ENCODE measurements around the gene GIPC1. TPM values are rescaled to one million over a fixed set of nuclear protein-coding genes. Genes with fewer than 3 reads are reported as not detected.

GIPC1 gene
- total RNA-seq, 1 donor from 2014 or later, result 41.8 TPM

GRCh38 chr19:14479309-14479974 is 16.5 kb downstream of the GIPC1 start:
- Histone ChIP-seq H3K27ac (ENCODE audit: low read depth, low read length) (no peak overlapping the region), H3K9ac (ENCODE audit: low read depth in 1 of 3, low read length in 3 of 3) (no peak overlapping the region), H3K9me3 (ENCODE audit: control insufficient read depth in 3 of 3, low read length in 3 of 3) (no peaks in the 10 kb centered on the region), H3K27me3 (ENCODE audit: control insufficient read depth in 3 of 3, insufficient read depth in 3 of 3, low read length in 3 of 3) (peaks cover 8 to 38% (median 20%) of the 10 kb centered on the region in 3 donors), H3K4me1 (ENCODE audit: control insufficient read depth in 3 of 3, insufficient read depth in 3 of 3, low read length in 3 of 3) (peaks cover 0 to 6% (median 4%) of the 10 kb centered on the region in 3 donors), H3K4me3 (ENCODE audit: low read length in 3 of 3) (no peak overlapping the region), H3K36me3 (ENCODE audit: control insufficient read depth in 3 of 3, insufficient read depth in 3 of 3, low read length in 3 of 3) (peaks cover 25 to 31% (median 30%) of the 10 kb centered on the region in 3 donors)

- Histone ChIP-seq H3K36me3 (ENCODE audit: control insufficient read depth in 3 of 3, insufficient read depth in 3 of 3, low read length in 3 of 3) (peaks cover 25 to 31% (median 30%) of the 10 kb centered on the region in 3 donors), H3K27ac (ENCODE audit: low read depth, low read length) (no peak overlapping the region), H3K4me1 (ENCODE audit: control insufficient read depth in 3 of 3, insufficient read depth in 3 of 3, low read length in 3 of 3) (peaks cover 0 to 17% (median 9%) of the 10 kb centered on the region in 3 donors), H3K27me3 (ENCODE audit: control insufficient read depth in 3 of 3, insufficient read depth in 3 of 3, low read length in 3 of 3) (peaks cover 9 to 48% (median 26%) of the 10 kb centered on the region in 3 donors), H3K9ac (ENCODE audit: low read depth in 1 of 3, low read length in 3 of 3) (no peak overlapping the region), H3K4me3 (ENCODE audit: low read length in 3 of 3) (no peak overlapping the region), H3K9me3 (ENCODE audit: control insufficient read depth in 3 of 3, low read length in 3 of 3) (no peaks in the 10 kb centered on the region)
Measured at GRCh38 chr19:14478113-14478545, 17.8 kb downstream of the GIPC1 start.

- no peak overlapping the region for H3K9ac ChIP-seq (ENCODE audit: low read depth in 1 of 3, low read length in 3 of 3)
- peaks cover 2 to 20% (median 10%) of the 10 kb centered on the region in 3 donors for H3K4me1 ChIP-seq (ENCODE audit: control insufficient read depth in 3 of 3, insufficient read depth in 3 of 3, low read length in 3 of 3)
- H3K4me3 ChIP-seq (ENCODE audit: low read length in 3 of 3), result no peak overlapping the region
- peaks cover 13 to 54% (median 26%) of the 10 kb centered on the region in 3 donors for H3K27me3 ChIP-seq (ENCODE audit: control insufficient read depth in 3 of 3, insufficient read depth in 3 of 3, low read length in 3 of 3)
- no peaks in the 10 kb centered on the region for H3K9me3 ChIP-seq (ENCODE audit: control insufficient read depth in 3 of 3, low read length in 3 of 3)
- peaks cover 25 to 31% (median 30%) of the 10 kb centered on the region in 3 donors for H3K36me3 ChIP-seq (ENCODE audit: control insufficient read depth in 3 of 3, insufficient read depth in 3 of 3, low read length in 3 of 3)
- no peak overlapping the region for H3K27ac ChIP-seq (ENCODE audit: low read depth, low read length)
Measured at GRCh38 chr19:14477418-14478112, 18.4 kb downstream of the GIPC1 start.

GRCh38 chr19:14476673-14477401 is 19.1 kb downstream of the GIPC1 start:
- Histone ChIP-seq H3K36me3 (ENCODE audit: control insufficient read depth in 3 of 3, insufficient read depth in 3 of 3, low read length in 3 of 3) (peaks cover 20 to 24% (median 23%) of the 10 kb centered on the region in 3 donors), H3K4me3 (ENCODE audit: low read length in 3 of 3) (no peak overlapping the region), H3K9ac (ENCODE audit: low read depth in 1 of 3, low read length in 3 of 3) (no peak overlapping the region), H3K27me3 (ENCODE audit: control insufficient read depth in 3 of 3, insufficient read depth in 3 of 3, low read length in 3 of 3) (peaks cover 16 to 58% (median 26%) of the 10 kb centered on the region in 3 donors), H3K9me3 (ENCODE audit: control insufficient read depth in 3 of 3, low read length in 3 of 3) (no peaks in the 10 kb centered on the region), H3K27ac (ENCODE audit: low read depth, low read length) (no peak overlapping the region), H3K4me1 (ENCODE audit: control insufficient read depth in 3 of 3, insufficient read depth in 3 of 3, low read length in 3 of 3) (peaks cover 5 to 26% (median 13%) of the 10 kb centered on the region in 3 donors)

- no peak overlapping the region for H3K9ac ChIP-seq (ENCODE audit: low read depth in 1 of 3, low read length in 3 of 3)
- H3K4me1 ChIP-seq (ENCODE audit: control insufficient read depth in 3 of 3, insufficient read depth in 3 of 3, low read length in 3 of 3), result peaks cover 5 to 26% (median 13%) of the 10 kb centered on the region in 3 donors
- no peak overlapping the region for H3K4me3 ChIP-seq (ENCODE audit: low read length in 3 of 3)
- H3K36me3 ChIP-seq (ENCODE audit: control insufficient read depth in 3 of 3, insufficient read depth in 3 of 3, low read length in 3 of 3), result peaks cover 20 to 24% (median 21%) of the 10 kb centered on the region in 3 donors
- no peaks in the 10 kb centered on the region for H3K9me3 ChIP-seq (ENCODE audit: control insufficient read depth in 3 of 3, low read length in 3 of 3)
- no peak overlapping the region for H3K27ac ChIP-seq (ENCODE audit: low read depth, low read length)
- H3K27me3 ChIP-seq (ENCODE audit: control insufficient read depth in 3 of 3, insufficient read depth in 3 of 3, low read length in 3 of 3), result peaks cover 16 to 58% (median 26%) of the 10 kb centered on the region in 3 donors
Measured at GRCh38 chr19:14476327-14476672, 19.6 kb downstream of the GIPC1 start.

GRCh38 chr19:14475251-14476073 is 20.5 kb downstream of the GIPC1 start, which contains the start of gene PTGER1:
TSS of gene PTGER1 (minus strand) at chr19:14475354. CDS start at chr19:14474320, 1,034 bp downstream.
- Histone ChIP-seq H3K27ac (ENCODE audit: low read depth, low read length) (no peak within 1 kb of the TSS), H3K4me3 (ENCODE audit: low read length in 3 of 3) (no peak within 1 kb of the TSS), H3K27me3 (ENCODE audit: control insufficient read depth in 3 of 3, insufficient read depth in 3 of 3, low read length in 3 of 3) (peaks cover 16 to 58% (median 26%) of the 10 kb centered on the region in 3 donors), H3K9me3 (ENCODE audit: control insufficient read depth in 3 of 3, low read length in 3 of 3) (no peaks in the 10 kb centered on the region), H3K9ac (ENCODE audit: low read depth in 1 of 3, low read length in 3 of 3) (no peak within 1 kb of the TSS), H3K36me3 (ENCODE audit: control insufficient read depth in 3 of 3, insufficient read depth in 3 of 3, low read length in 3 of 3) (peaks cover 20 to 24% (median 24%) of the 10 kb centered on the region in 3 donors), H3K4me1 (ENCODE audit: control insufficient read depth in 3 of 3, insufficient read depth in 3 of 3, low read length in 3 of 3) (peaks cover 5 to 26% (median 13%) of the 10 kb centered on the region in 3 donors)

- peaks cover 22 to 28% (median 23%) of the 10 kb centered on the region in 3 donors for H3K36me3 ChIP-seq (ENCODE audit: control insufficient read depth in 3 of 3, insufficient read depth in 3 of 3, low read length in 3 of 3)
- peaks cover 5 to 26% (median 13%) of the 10 kb centered on the region in 3 donors for H3K4me1 ChIP-seq (ENCODE audit: control insufficient read depth in 3 of 3, insufficient read depth in 3 of 3, low read length in 3 of 3)
- H3K27me3 ChIP-seq (ENCODE audit: control insufficient read depth in 3 of 3, insufficient read depth in 3 of 3, low read length in 3 of 3), result peaks cover 16 to 58% (median 26%) of the 10 kb centered on the region in 3 donors
- H3K9me3 ChIP-seq (ENCODE audit: control insufficient read depth in 3 of 3, low read length in 3 of 3), result no peaks in the 10 kb centered on the region
- no peak overlapping the region for H3K27ac ChIP-seq (ENCODE audit: low read depth, low read length)
- H3K9ac ChIP-seq (ENCODE audit: low read depth in 1 of 3, low read length in 3 of 3), result no peak overlapping the region
- H3K4me3 ChIP-seq (ENCODE audit: low read length in 3 of 3), result no peak overlapping the region
Measured at GRCh38 chr19:14474827-14475226, 21.1 kb downstream of the GIPC1 start.

DNA sequence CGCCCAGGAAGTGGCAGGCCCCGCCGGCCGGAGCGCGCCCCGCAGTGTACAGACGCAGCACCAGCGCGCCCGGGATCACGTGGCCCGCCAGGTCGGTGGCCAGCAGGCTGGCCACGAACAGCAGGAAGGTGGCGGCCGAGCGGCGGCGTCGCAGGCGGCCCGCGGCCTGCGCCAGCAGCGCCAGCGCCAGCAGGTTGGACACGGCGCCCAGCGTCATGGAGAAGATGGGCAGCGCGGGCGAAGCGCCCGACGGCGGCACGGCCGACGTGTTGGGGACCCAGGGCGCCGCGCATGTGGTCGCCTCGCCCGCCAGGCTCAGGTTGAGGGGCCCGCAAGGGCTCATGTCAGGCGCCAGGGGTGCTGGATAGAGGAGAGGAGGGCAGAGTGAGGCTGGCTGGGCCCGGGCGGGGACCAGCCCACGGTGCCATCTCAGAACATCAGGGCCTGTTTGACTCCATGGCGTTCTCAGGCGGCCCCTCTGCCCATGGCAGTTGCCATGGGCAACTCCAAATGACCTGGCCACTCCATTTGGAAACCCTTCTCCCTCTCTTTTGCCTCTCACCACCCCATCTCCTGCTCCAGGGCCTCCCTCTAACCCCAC is 21.8 kb downstream of the GIPC1 start:
- Histone ChIP-seq H3K36me3 (ENCODE audit: control insufficient read depth in 3 of 3, insufficient read depth in 3 of 3, low read length in 3 of 3) (peaks cover 19 to 30% (median 26%) of the 10 kb centered on the region in 3 donors), H3K9me3 (ENCODE audit: control insufficient read depth in 3 of 3, low read length in 3 of 3) (no peaks in the 10 kb centered on the region), H3K27ac (ENCODE audit: low read depth, low read length) (no peak overlapping the region), H3K4me3 (ENCODE audit: low read length in 3 of 3) (peak overlapping the region in 1 of 3 donors; percentile 35), H3K4me1 (ENCODE audit: control insufficient read depth in 3 of 3, insufficient read depth in 3 of 3, low read length in 3 of 3) (peaks cover 5 to 26% (median 13%) of the 10 kb centered on the region in 3 donors), H3K27me3 (ENCODE audit: control insufficient read depth in 3 of 3, insufficient read depth in 3 of 3, low read length in 3 of 3) (peaks cover 16 to 58% (median 26%) of the 10 kb centered on the region in 3 donors), H3K9ac (ENCODE audit: low read depth in 1 of 3, low read length in 3 of 3) (peak overlapping the region in 1 of 3 donors; percentile 16)
